Activated CD4-positive, alpha-beta T cell treated with anti-CD3 and anti-CD28 coated beads for 36 hours (primary cell): Measurements from ENCODE around the gene SORCS1. TPM values are rescaled to one million over a fixed set of nuclear protein-coding genes. Genes with fewer than 3 reads are reported as not detected.

Source experiments
- ATAC-seq: fragments of 200-7000 bp; cut with Tn5 transposase; one replicate; pipeline ENCODE4 v1.10.0; 2021; ENCODE audit warnings: mild to moderate bottlenecking, moderate library complexity
- CTCF ChIA-PET: fragments of 350-600 bp; sonication (Branson Sonifier 250); formaldehyde crosslinking; loops from one replicate; lab custom pipeline; 2021; ENCODE audit warnings: antibody characterized with exemption; lab: Charles Lee
- POLR2A ChIA-PET: fragments of 350-600 bp; sonication (Branson Sonifier 250); formaldehyde crosslinking; loops from one replicate; lab custom pipeline; 2021; ENCODE audit warnings: antibody characterized with exemption, inconsistent platforms; lab: Charles Lee
- DNase-seq: peaks from one replicate; pipeline ENCODE4 v3.0.0-alpha.2; 2020
- H3K27ac Mint-ChIP-seq: one replicate; pipeline ENCODE4 v1.8.0; 2021; ENCODE audit warnings: mixed read lengths
- H3K27me3 Mint-ChIP-seq: one replicate; pipeline ENCODE4 v1.8.0; 2021; ENCODE audit warnings: mixed read lengths
- H3K36me3 Mint-ChIP-seq: one replicate; pipeline ENCODE4 v1.8.0; 2021; ENCODE audit warnings: low read depth, mixed read lengths
- H3K4me1 Mint-ChIP-seq: one replicate; pipeline ENCODE4 v1.8.0; 2021; ENCODE audit warnings: mixed read lengths
- H3K4me3 Mint-ChIP-seq: one replicate; pipeline ENCODE4 v1.8.0; 2021; ENCODE audit warnings: mild to moderate bottlenecking, moderate library complexity, mixed read lengths
- H3K9me3 Mint-ChIP-seq: one replicate; pipeline ENCODE4 v1.8.0; 2021; ENCODE audit warnings: low read depth, mixed read lengths
- intact Hi-C, 2 experiments: fragments of 100-400 bp; cut with DNase I in 1 of 2; cut with micrococcal nuclease in 1 of 2; formaldehyde crosslinking; loops; one replicate each; pipeline versions ENCODE4 v1.14.2 to v1.15.1; 2022 to 2024; cut with DNase I, micrococcal nuclease
- total RNA-seq, 2 experiments: library from RNA; stranded (reverse); gene quantifications; one replicate each; pipeline ENCODE4 v1.2.3, GENCODE V29; 2021

SORCS1 gene
- total RNA-seq, 2 experiments from 2014 or later: not detected

DNA sequence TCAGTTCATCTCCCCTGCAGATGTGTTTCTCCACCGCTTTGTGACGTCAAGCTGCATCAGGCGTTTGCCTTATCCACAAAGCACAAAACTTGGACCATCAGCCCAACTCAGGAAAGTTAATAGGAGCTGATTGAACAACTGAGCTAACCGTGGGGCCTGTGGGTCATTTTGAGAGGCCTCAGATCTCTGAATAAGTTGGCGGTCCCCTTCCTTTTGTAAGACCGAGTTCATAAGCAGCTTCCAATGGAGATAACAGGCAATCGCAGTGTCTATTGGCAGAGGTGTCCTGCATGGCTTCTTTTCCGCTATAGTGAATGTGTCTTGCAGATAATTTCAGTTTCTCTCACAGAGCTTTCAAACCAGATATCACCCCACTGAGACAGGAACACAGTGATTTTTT, 154.0 kb downstream of the SORCS1 start:
- no peak overlapping the region for H3K27ac Mint-ChIP-seq
- H3K36me3 Mint-ChIP-seq: no peaks in the 10 kb centered on the region
- POLR2A ChIA-PET: no interaction called here
- ATAC-seq (no peak), DNase-seq (no peak)
- H3K4me1 Mint-ChIP-seq: no peaks in the 10 kb centered on the region
- H3K9me3 Mint-ChIP-seq: peaks cover 7% of the 10 kb centered on the region
- H3K27me3 Mint-ChIP-seq: no peaks in the 10 kb centered on the region
- intact Hi-C loops: no loop called here
- no peak overlapping the region for H3K4me3 Mint-ChIP-seq
- CTCF ChIA-PET: no interaction called here

- ChIA-PET POLR2A (no interaction called here), CTCF (no interaction called here)
- Mint-ChIP-seq H3K9me3 (peaks cover 7% of the 10 kb centered on the region), H3K27ac (no peak overlapping the region), H3K36me3 (no peaks in the 10 kb centered on the region), H3K4me3 (no peak overlapping the region), H3K27me3 (no peaks in the 10 kb centered on the region), H3K4me1 (no peaks in the 10 kb centered on the region)
- intact Hi-C loops: no loop called here
- no peak for ATAC-seq
- DNase-seq: no peak
Measured at GRCh38 chr10:107004362-107004761, 160.1 kb downstream of the SORCS1 start.

GRCh38 chr10:107002068-107002467, 162.4 kb downstream of the SORCS1 start:
- Mint-ChIP-seq H3K4me3 (no peak overlapping the region), H3K27me3 (no peaks in the 10 kb centered on the region), H3K36me3 (no peaks in the 10 kb centered on the region), H3K4me1 (no peaks in the 10 kb centered on the region), H3K27ac (no peak overlapping the region), H3K9me3 (peaks cover 7% of the 10 kb centered on the region)
- CTCF ChIA-PET: no interaction called here
- ATAC-seq (no peak), DNase-seq (no peak)
- intact Hi-C loops: no loop called here
- POLR2A ChIA-PET: no interaction called here

DNA sequence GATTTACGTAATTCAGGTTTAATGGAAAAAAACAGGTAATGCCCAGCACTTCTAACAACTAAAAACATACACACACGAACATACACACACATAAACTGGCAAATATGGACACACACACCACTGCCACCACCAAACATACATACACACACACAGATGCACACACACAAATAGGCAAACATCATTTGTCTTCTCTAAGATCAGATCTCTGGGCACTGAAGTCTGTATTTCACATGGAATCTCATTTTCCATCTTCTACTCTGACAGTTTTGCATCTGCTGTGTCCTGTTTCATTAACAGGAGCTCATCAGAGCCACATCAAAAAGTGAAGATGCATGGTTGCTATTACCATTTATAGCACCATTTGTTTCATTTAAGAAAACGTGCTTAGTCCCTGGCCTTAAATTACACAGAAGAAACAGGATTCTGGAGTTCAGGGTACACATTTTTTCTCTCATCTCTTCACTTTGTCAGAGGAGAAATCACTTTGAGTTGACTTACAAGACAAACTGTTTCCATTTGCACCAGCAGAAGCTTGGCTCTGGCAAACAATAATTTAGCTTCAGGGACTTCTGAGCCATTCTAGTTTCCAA, 165.3 kb downstream of the SORCS1 start:
- no peaks in the 10 kb centered on the region for H3K27me3 Mint-ChIP-seq
- ATAC-seq: no peak
- no peaks in the 10 kb centered on the region for H3K36me3 Mint-ChIP-seq
- H3K4me3 Mint-ChIP-seq: no peak overlapping the region
- no peak for DNase-seq
- no peaks in the 10 kb centered on the region for H3K4me1 Mint-ChIP-seq
- H3K9me3 Mint-ChIP-seq: peaks cover 5% of the 10 kb centered on the region
- intact Hi-C loops: no loop called here
- no peak overlapping the region for H3K27ac Mint-ChIP-seq
- CTCF ChIA-PET: no interaction called here
- POLR2A ChIA-PET: no interaction called here

- DNase-seq: no peak
- H3K27me3 Mint-ChIP-seq: no peaks in the 10 kb centered on the region
- intact Hi-C loops: no loop called here
- H3K9me3 Mint-ChIP-seq: peaks cover 3% of the 10 kb centered on the region
- no peaks in the 10 kb centered on the region for H3K36me3 Mint-ChIP-seq
- H3K4me3 Mint-ChIP-seq: no peak overlapping the region
- CTCF ChIA-PET: interaction anchor here (0.8 to 0.9 kb wide), 2 partner anchors 11 to 21 kb away, joined by 3 read pairs; no protein-coding TSS in a partner anchor
- H3K27ac Mint-ChIP-seq: no peak overlapping the region
- no peak for ATAC-seq
- no peaks in the 10 kb centered on the region for H3K4me1 Mint-ChIP-seq
- POLR2A ChIA-PET: no interaction called here
Measured at GRCh38 chr10:106997721-106998120, 166.8 kb downstream of the SORCS1 start.

DNA sequence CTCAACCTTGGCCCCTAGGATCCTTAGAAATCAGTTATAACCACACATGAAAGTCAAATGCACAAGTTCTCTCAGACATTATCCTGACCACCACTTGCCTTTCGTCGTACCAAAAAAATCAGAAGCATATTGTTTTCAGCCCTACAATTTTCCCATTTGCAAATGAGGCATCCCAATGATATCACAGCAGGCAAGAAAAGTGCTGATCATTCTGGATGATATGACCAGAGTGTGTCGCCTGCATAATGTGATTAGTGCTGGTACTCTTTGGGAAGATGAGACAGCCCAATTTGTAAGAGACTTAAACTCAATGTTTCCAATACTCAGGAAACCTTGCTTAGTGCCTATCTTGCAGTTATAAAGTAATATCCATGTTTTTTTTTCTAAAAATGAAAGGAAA, 168.0 kb downstream of the SORCS1 start:
- no peaks in the 10 kb centered on the region for H3K4me1 Mint-ChIP-seq
- ChIA-PET POLR2A (no interaction called here), CTCF (interaction anchor here (0.6 kb wide), 1 partner anchor 560 kb away, joined by 3 read pairs; no protein-coding TSS in a partner anchor)

GRCh38 chr10:106992055-106992454, 172.5 kb downstream of the SORCS1 start:
- no peak for DNase-seq
- CTCF ChIA-PET: no interaction called here
- Mint-ChIP-seq H3K27me3 (no peaks in the 10 kb centered on the region), H3K27ac (no peak overlapping the region), H3K4me1 (no peaks in the 10 kb centered on the region), H3K9me3 (peaks cover 8% of the 10 kb centered on the region), H3K4me3 (no peak overlapping the region), H3K36me3 (no peaks in the 10 kb centered on the region)
- POLR2A ChIA-PET: no interaction called here
- intact Hi-C loops: no loop called here
- ATAC-seq: no peak

More for the DNA sequence above, 168.0 kb downstream of the SORCS1 start:
- intact Hi-C loops: no loop called here
- ATAC-seq: no peak
- Mint-ChIP-seq H3K27me3 (no peaks in the 10 kb centered on the region), H3K36me3 (no peaks in the 10 kb centered on the region), H3K9me3 (peaks cover 4% of the 10 kb centered on the region), H3K4me3 (no peak overlapping the region), H3K27ac (no peak overlapping the region)
- DNase-seq: no peak

GRCh38 chr10:106991091-106991490, 173.4 kb downstream of the SORCS1 start:
- no peaks in the 10 kb centered on the region for H3K27me3 Mint-ChIP-seq
- DNase-seq: no peak
- CTCF ChIA-PET: no interaction called here

GRCh38 chr10:106987362-106987761, 177.1 kb downstream of the SORCS1 start:
- ATAC-seq (no peak), DNase-seq (no peak)
- H3K4me3 Mint-ChIP-seq: no peak overlapping the region
- H3K27me3 Mint-ChIP-seq: no peaks in the 10 kb centered on the region
- CTCF ChIA-PET: no interaction called here
- H3K9me3 Mint-ChIP-seq: peaks cover 5% of the 10 kb centered on the region
- POLR2A ChIA-PET: interaction anchor here (0.6 kb wide), 1 partner anchor 98 kb away, joined by 3 read pairs; no protein-coding TSS in a partner anchor
- no peaks in the 10 kb centered on the region for H3K36me3 Mint-ChIP-seq
- H3K4me1 Mint-ChIP-seq: no peaks in the 10 kb centered on the region
- no peak overlapping the region for H3K27ac Mint-ChIP-seq
- intact Hi-C loops: no loop called here

More at GRCh38 chr10:106991091-106991490, 173.4 kb downstream of the SORCS1 start:
- Mint-ChIP-seq H3K4me3 (no peak overlapping the region), H3K27ac (no peak overlapping the region), H3K4me1 (no peaks in the 10 kb centered on the region), H3K36me3 (no peaks in the 10 kb centered on the region), H3K9me3 (peaks cover 8% of the 10 kb centered on the region)
- POLR2A ChIA-PET: no interaction called here
- intact Hi-C loops: no loop called here
- ATAC-seq: no peak

DNA sequence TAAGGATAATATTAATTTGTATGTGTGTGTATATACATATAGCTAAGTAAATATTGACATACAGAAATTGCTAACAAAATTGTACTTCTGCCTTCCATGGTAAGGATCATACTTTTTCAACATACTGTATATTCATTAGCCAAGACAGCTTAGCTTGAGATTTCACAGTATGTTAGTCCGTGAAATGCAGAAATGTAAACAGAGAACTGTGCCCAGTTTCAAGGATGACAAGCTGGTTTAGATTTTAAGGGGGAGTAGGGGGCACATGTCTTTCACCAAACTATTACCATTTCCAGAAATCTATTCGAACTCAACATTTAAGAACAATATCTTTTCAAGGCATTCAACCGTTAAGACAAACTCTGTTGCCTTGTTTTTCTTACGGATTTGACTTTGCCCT, 182.2 kb downstream of the SORCS1 start:
- no peak overlapping the region for H3K4me3 Mint-ChIP-seq
- no peaks in the 10 kb centered on the region for H3K9me3 Mint-ChIP-seq
- no peaks in the 10 kb centered on the region for H3K36me3 Mint-ChIP-seq
- DNase-seq: no peak
- ATAC-seq: no peak
- H3K27me3 Mint-ChIP-seq: no peaks in the 10 kb centered on the region
- H3K4me1 Mint-ChIP-seq: no peaks in the 10 kb centered on the region
- POLR2A ChIA-PET: interaction anchor here (0.6 kb wide), 2 partner anchors 65 to 360 kb away, joined by 3 to 4 read pairs; no protein-coding TSS in a partner anchor
- H3K27ac Mint-ChIP-seq: no peak overlapping the region
- intact Hi-C loops: no loop called here
- CTCF ChIA-PET: no interaction called here

- Mint-ChIP-seq H3K27me3 (no peaks in the 10 kb centered on the region), H3K36me3 (no peaks in the 10 kb centered on the region), H3K27ac (no peak overlapping the region), H3K9me3 (no peaks in the 10 kb centered on the region), H3K4me1 (no peaks in the 10 kb centered on the region), H3K4me3 (no peak overlapping the region)
- ChIA-PET CTCF (no interaction called here), POLR2A (interaction anchor here (0.6 kb wide), 1 partner anchor 66 kb away, joined by 3 read pairs; no protein-coding TSS in a partner anchor)
- no peak for DNase-seq
- ATAC-seq: no peak
- intact Hi-C loops: no loop called here
Measured at GRCh38 chr10:106981452-106982075, 182.9 kb downstream of the SORCS1 start.
